Neural progenitor cell (in vitro differentiated cells): Measurements from ENCODE around the gene LDHD.

ENCODE experiments used
- CTCF ChIP-seq: fragments of 200-600 bp; sonication (generic); IDR thresholded peaks from 2 replicates; pipeline ENCODE4 v1.5.1; 2017; ENCODE audit warnings: antibody characterized with exemption, mild to moderate bottlenecking
- EZH2 ChIP-seq: fragments of 200-600 bp; sonication (generic); IDR thresholded peaks from 2 replicates; pipeline ENCODE4 v1.6.1; 2017; ENCODE audit warnings: antibody characterized with exemption, mild to moderate bottlenecking, moderate library complexity

GRCh38 chr16:75070012-75070841, 46.4 kb downstream of the LDHD start:
- TF ChIP-seq CTCF (no peak), EZH2 (no peak)
